ENCODE measurements around the gene AP3B1. TPM values are rescaled to one million over a fixed set of nuclear protein-coding genes. Genes with fewer than 3 reads are reported as not detected.

Gene AP3B1
- total RNA-seq, 4 donors from 2014 or later, result 31.2 to 42.1 (median 36.2) TPM

GRCh38 chr5:78002690-78003089 lies 291.8 kb downstream of the AP3B1 start:
- Histone ChIP-seq H3K4me1 (no peaks in the 10 kb centered on the region), H3K36me3 (peaks cover 0 to 20% (median 6%) of the 10 kb centered on the region in 4 donors), H3K9me3 (no peaks in the 10 kb centered on the region), H3K27me3 (no peaks in the 10 kb centered on the region), H3K27ac (replicated peaks in 1 of 4) (no peak overlapping the region), H3K4me3 (no peak overlapping the region)
- no peak for DNase-seq (ENCODE audit: extremely low spot score)
- TF ChIP-seq EP300 (IDR thresholded peaks at IDR 0.05), result no peak
- TF ChIP-seq POLR2A (IDR thresholded peaks at IDR 0.05; ENCODE audit: low read depth), result no peak
- TF ChIP-seq, protein P1, sequence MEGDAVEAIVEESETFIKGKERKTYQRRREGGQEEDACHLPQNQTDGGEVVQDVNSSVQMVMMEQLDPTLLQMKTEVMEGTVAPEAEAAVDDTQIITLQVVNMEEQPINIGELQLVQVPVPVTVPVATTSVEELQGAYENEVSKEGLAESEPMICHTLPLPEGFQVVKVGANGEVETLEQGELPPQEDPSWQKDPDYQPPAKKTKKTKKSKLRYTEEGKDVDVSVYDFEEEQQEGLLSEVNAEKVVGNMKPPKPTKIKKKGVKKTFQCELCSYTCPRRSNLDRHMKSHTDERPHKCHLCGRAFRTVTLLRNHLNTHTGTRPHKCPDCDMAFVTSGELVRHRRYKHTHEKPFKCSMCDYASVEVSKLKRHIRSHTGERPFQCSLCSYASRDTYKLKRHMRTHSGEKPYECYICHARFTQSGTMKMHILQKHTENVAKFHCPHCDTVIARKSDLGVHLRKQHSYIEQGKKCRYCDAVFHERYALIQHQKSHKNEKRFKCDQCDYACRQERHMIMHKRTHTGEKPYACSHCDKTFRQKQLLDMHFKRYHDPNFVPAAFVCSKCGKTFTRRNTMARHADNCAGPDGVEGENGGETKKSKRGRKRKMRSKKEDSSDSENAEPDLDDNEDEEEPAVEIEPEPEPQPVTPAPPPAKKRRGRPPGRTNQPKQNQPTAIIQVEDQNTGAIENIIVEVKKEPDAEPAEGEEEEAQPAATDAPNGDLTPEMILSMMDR (IDR thresholded peaks at IDR 0.05), result no peak
- TF ChIP-seq POLR2AphosphoS5 (IDR thresholded peaks at IDR 0.05), result no peak
- 100% methylated on average over 1 of the region's 1 CpG for WGBS
- intact Hi-C loops (cut with DNase I), result loop anchor here (10.0 kb wide), 1 partner anchor 358 kb away; no protein-coding TSS in a partner anchor

DNA sequence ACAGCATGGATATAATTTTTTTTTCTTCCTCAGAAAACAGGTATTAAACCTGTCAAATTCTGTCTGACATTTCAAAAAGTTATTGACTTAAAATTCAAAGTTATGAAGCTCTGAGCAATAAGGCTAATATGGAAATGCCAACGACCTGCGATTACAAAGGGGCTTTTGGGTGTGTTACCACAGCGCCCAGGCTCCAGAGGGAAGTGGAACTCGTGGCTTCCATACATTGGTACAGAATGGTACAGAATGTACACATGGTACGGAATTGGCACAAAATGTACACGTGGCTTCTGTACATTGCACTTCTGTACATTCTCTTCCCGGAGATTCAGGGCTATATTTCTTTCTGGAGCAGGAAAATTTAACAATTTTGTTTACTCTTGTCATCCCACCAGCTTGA lies 293.3 kb downstream of the AP3B1 start:
- no peak for TF ChIP-seq EP300 (IDR thresholded peaks at IDR 0.05)
- TF ChIP-seq, protein P1 (IDR thresholded peaks at IDR 0.05), result no peak
- Histone ChIP-seq H3K36me3 (peaks cover 0 to 20% (median 6%) of the 10 kb centered on the region in 4 donors), H3K27me3 (no peaks in the 10 kb centered on the region), H3K4me1 (no peaks in the 10 kb centered on the region), H3K27ac (replicated peaks in 1 of 4) (no peak overlapping the region), H3K4me3 (no peak overlapping the region), H3K9me3 (no peaks in the 10 kb centered on the region)
- intact Hi-C loops (cut with DNase I), result loop anchor here (10.0 kb wide), 1 partner anchor 356 kb away; no protein-coding TSS in a partner anchor
- DNase-seq (ENCODE audit: extremely low spot score), result no peak
- WGBS, result 85% methylated on average over 7 of the region's 7 CpGs

- intact Hi-C loops (cut with DNase I), result loop anchor here (10.0 kb wide), 1 partner anchor 355 kb away; no protein-coding TSS in a partner anchor
- Histone ChIP-seq H3K27me3 (no peaks in the 10 kb centered on the region), H3K36me3 (peaks cover 0 to 20% (median 6%) of the 10 kb centered on the region in 4 donors), H3K9me3 (no peaks in the 10 kb centered on the region), H3K27ac (replicated peaks in 1 of 4) (no peak overlapping the region), H3K4me3 (no peak overlapping the region), H3K4me1 (no peaks in the 10 kb centered on the region)
- TF ChIP-seq, protein P1 (IDR thresholded peaks at IDR 0.05), result no peak
- TF ChIP-seq POLR2A (IDR thresholded peaks at IDR 0.05; ENCODE audit: low read depth) (no peak), EP300 (IDR thresholded peaks at IDR 0.05) (no peak), POLR2AphosphoS5 (IDR thresholded peaks at IDR 0.05) (no peak)
- 84% methylated on average over 6 of the region's 6 CpGs for WGBS
- no peak for DNase-seq (ENCODE audit: extremely low spot score)
Observed at GRCh38 chr5:78000191-78000590, 294.3 kb downstream of the AP3B1 start.

- Histone ChIP-seq H3K4me1 (no peaks in the 10 kb centered on the region), H3K27me3 (no peaks in the 10 kb centered on the region), H3K9me3 (no peaks in the 10 kb centered on the region), H3K27ac (replicated peaks in 1 of 4) (no peak overlapping the region), H3K4me3 (no peak overlapping the region), H3K36me3 (peaks cover 0 to 20% (median 6%) of the 10 kb centered on the region in 4 donors)
- TF ChIP-seq POLR2A (IDR thresholded peaks at IDR 0.05; ENCODE audit: low read depth), result no peak
- TF ChIP-seq, protein P1 (IDR thresholded peaks at IDR 0.05), result no peak
- no peak for TF ChIP-seq POLR2AphosphoS5 (IDR thresholded peaks at IDR 0.05)
- TF ChIP-seq EP300 (IDR thresholded peaks at IDR 0.05), result no peak
- DNase-seq (ENCODE audit: extremely low spot score), result no peak
- intact Hi-C loops (cut with DNase I), result no loop called here
- 95% methylated on average over 7 of the region's 7 CpGs for WGBS
Observed at GRCh38 chr5:77999399-77999798, 295.1 kb downstream of the AP3B1 start.

GRCh38 chr5:77996943-77997342 lies 297.6 kb downstream of the AP3B1 start:
- H3K4me1 ChIP-seq, result no peaks in the 10 kb centered on the region
- intact Hi-C loops (cut with DNase I), result no loop called here
- no peaks in the 10 kb centered on the region for H3K27me3 ChIP-seq
- no peak overlapping the region for H3K27ac ChIP-seq (replicated peaks in 1 of 4)
- DNase-seq (ENCODE audit: extremely low spot score), result no peak
- H3K4me3 ChIP-seq, result no peak overlapping the region
- TF ChIP-seq POLR2AphosphoS5 (IDR thresholded peaks at IDR 0.05) (no peak), EP300 (IDR thresholded peaks at IDR 0.05) (no peak), POLR2A (IDR thresholded peaks at IDR 0.05; ENCODE audit: low read depth) (no peak)
- TF ChIP-seq, protein P1 (IDR thresholded peaks at IDR 0.05), result no peak
- no peaks in the 10 kb centered on the region for H3K9me3 ChIP-seq
- H3K36me3 ChIP-seq, result peaks cover 0 to 20% (median 7%) of the 10 kb centered on the region in 4 donors
- 95% methylated on average over 3 of the region's 3 CpGs for WGBS
